Islet precursor cell (in vitro differentiated cells): ENCODE measurements around the gene LYPD6B.

Experiments used
- DNase-seq: peaks from one replicate; pipeline ENCODE4 v3.0.0-alpha.2; 2018

LYPD6B gene

GRCh38 chr2:149015501-149015900 lies 23.0 kb upstream of the LYPD6B start:
- DNase-seq = no peak

- no peak for DNase-seq
Observed at GRCh38 chr2:149015926-149016563, 22.5 kb upstream of the LYPD6B start.

- DNase-seq = peak; percentile 88
Observed at GRCh38 chr2:149017116-149017985, 21.1 kb upstream of the LYPD6B start.

- no peak for DNase-seq
Observed at GRCh38 chr2:149018981-149019380, 19.5 kb upstream of the LYPD6B start.

GRCh38 chr2:149019768-149020167 lies 18.7 kb upstream of the LYPD6B start:
- DNase-seq = no peak

GRCh38 chr2:149020432-149020851 lies 18.1 kb upstream of the LYPD6B start:
- no peak for DNase-seq

- no peak for DNase-seq
Observed at GRCh38 chr2:149021271-149021719, 17.2 kb upstream of the LYPD6B start.

- no peak for DNase-seq
Observed at GRCh38 chr2:149021761-149022160, 16.7 kb upstream of the LYPD6B start.

GRCh38 chr2:149023091-149023490 lies 15.4 kb upstream of the LYPD6B start:
- no peak for DNase-seq

GRCh38 chr2:149027590-149028250 lies 10.8 kb upstream of the LYPD6B start:
- DNase-seq = no peak

GRCh38 chr2:149028377-149028776 lies 10.1 kb upstream of the LYPD6B start:
- no peak for DNase-seq

- no peak for DNase-seq
Observed at GRCh38 chr2:149028891-149029290, 9.6 kb upstream of the LYPD6B start.

GRCh38 chr2:149029307-149029965 lies 9.1 kb upstream of the LYPD6B start:
- DNase-seq = no peak

- DNase-seq = no peak
Observed at GRCh38 chr2:149031396-149031795, 7.1 kb upstream of the LYPD6B start.

GRCh38 chr2:149033716-149034115 lies 4.8 kb upstream of the LYPD6B start:
- DNase-seq = no peak

- no peak for DNase-seq
Observed at GRCh38 chr2:149034406-149034805, 4.1 kb upstream of the LYPD6B start.

- DNase-seq = no peak
Observed at GRCh38 chr2:149036507-149037293, 1.8 kb upstream of the LYPD6B start.

GRCh38 chr2:149037851-149038250 lies 648 bp upstream of the LYPD6B start:
- DNase-seq = peak; percentile 77

- DNase-seq = no peak
Observed at GRCh38 chr2:149039213-149039724, 770 bp downstream of the LYPD6B start.

- DNase-seq = peak; percentile 81
Observed at GRCh38 chr2:149040451-149040850, 2.0 kb downstream of the LYPD6B start.

- DNase-seq = no peak
Observed at GRCh38 chr2:149041482-149041881, 3.0 kb downstream of the LYPD6B start.

- no peak for DNase-seq
Observed at GRCh38 chr2:149042881-149043280, 4.4 kb downstream of the LYPD6B start.
